ENCODE results near the gene ITGB2. TPM values are rescaled to one million over a fixed set of nuclear protein-coding genes. Genes with fewer than 3 reads are reported as not detected.
A peak's percentile ranks its signal among the peaks of the same experiment; 100 is the strongest.

Gene ITGB2
- total RNA-seq, 1 experiment from 2014 or later: 1.5 TPM

DNA sequence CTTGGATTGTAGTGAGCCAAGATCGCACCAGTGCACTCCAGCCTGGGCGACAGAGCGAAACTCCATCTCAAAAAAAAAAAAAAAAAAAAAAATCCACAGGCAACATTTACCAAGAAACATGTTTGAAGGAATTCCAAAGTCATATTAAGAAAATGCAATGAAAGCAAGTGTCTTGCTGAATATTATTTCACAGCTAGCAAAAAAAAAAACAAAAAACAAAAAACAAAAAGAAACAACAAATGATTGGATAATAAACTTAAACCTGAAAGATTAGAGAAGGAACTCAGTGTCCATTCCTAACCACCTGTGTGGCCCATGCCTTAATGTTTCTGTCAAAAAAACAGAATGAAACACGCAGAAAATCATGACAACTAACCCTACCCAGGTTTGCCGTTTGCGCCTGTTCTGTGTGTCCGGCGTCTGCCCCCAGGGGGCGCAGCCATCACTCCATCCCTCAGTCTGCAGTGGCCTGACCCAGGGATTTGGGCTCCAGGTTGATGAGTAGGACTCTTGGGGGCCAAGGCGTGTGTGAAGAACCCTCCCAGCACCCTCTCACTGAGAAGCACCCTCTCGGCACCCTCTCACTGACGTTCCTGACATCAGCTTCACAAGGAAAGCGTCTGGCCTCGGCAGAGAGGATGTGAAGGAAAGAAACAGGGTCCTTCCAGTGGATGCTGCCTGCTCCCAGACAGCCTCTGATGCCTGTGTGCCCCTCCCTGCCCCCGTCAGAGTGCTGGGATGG lies 28.0 kb downstream of the ITGB2 start:
- RAD21 ChIA-PET (ENCODE audit: low non-redundant PET in 1 of 2, low total read pairs in 2 of 2, uncharacterized antibody in 2 of 2, unreplicated experiment in 2 of 2): interaction anchor here in 1 of 2 experiments (0.6 kb wide), 1 partner anchor 202 kb away, joined by 3 read pairs; no protein-coding TSS in a partner anchor
- Histone ChIP-seq H3K9ac (ENCODE audit: low read length) (no peak overlapping the region), H3K27ac (ENCODE audit: low read depth, low read length) (no peak overlapping the region), H3K9me3 (ENCODE audit: control insufficient read depth in 1 of 2, insufficient read depth in 1 of 2, low read depth in 1 of 2, low read length in 2 of 2) (no peaks in the 10 kb centered on the region), H3K4me1 (ENCODE audit: control insufficient read depth in 1 of 2, insufficient read depth in 2 of 2, low read length in 2 of 2) (no peaks in the 10 kb centered on the region; a peak in 1 of 4 replicates), H3K36me3 (ENCODE audit: control insufficient read depth in 1 of 2, insufficient read depth in 2 of 2, low read length in 2 of 2) (no peaks in the 10 kb centered on the region), H3K27me3 (ENCODE audit: insufficient read depth, low read length) (no peaks in the 10 kb centered on the region), H4K20me1 (ENCODE audit: insufficient read depth) (no peaks in the 10 kb centered on the region), H3K79me2 (ENCODE audit: insufficient read depth, low read length) (no peaks in the 10 kb centered on the region), H2AFZ (ENCODE audit: low read depth, low read length, poor library complexity, severe bottlenecking) (no peak overlapping the region), H3K4me3 (replicated peaks in 1 of 2; ENCODE audit: low read depth in 1 of 2, low read length in 2 of 2) (no peak overlapping the region), H3K9me2 (ENCODE audit: insufficient read depth) (no peaks in the 10 kb centered on the region), H3K4me2 (ENCODE audit: low read length) (no peak overlapping the region)
- DNase-seq (ENCODE audit: low read depth, low spot score) (peak; percentile 26), ATAC-seq (peak; percentile 89)
- intact Hi-C loops (cut with micrococcal nuclease): loop anchor here (5.0 kb wide), 1 partner anchor 35 kb away; no protein-coding TSS in a partner anchor
- TF ChIP-seq EGR1 (IDR thresholded peaks at IDR 0.05; ENCODE audit: low read depth) (no peak), CEBPB (IDR thresholded peaks at IDR 0.05; ENCODE audit: low read depth) (no peak), RAD21 (IDR thresholded peaks at IDR 0.05; ENCODE audit: low read depth) (peak; percentile 77), REST (IDR thresholded peaks at IDR 0.05; ENCODE audit: low read depth) (no peak), POLR2AphosphoS5 (IDR thresholded peaks at IDR 0.05; ENCODE audit: low read depth, low read length) (no peak), SRF (IDR thresholded peaks at IDR 0.05; ENCODE audit: low read depth) (no peak), TCF7L2 (IDR thresholded peaks at IDR 0.05; ENCODE audit: borderline replicate concordance, extremely low read depth, insufficient read depth, insufficient read length) (no peak), ELF1 (IDR thresholded peaks at IDR 0.05; ENCODE audit: borderline replicate concordance, low read depth) (no peak), FOSL1 (IDR thresholded peaks at IDR 0.05; ENCODE audit: low read depth) (no peak), EZH2 (IDR thresholded peaks at IDR 0.05) (no peak), SIN3A (IDR thresholded peaks at IDR 0.05; ENCODE audit: low read depth) (no peak), JUND (IDR thresholded peaks at IDR 0.05) (no peak), SP1 (IDR thresholded peaks at IDR 0.05; ENCODE audit: low read depth) (no peak), ZBTB33 (IDR thresholded peaks at IDR 0.05; ENCODE audit: extremely low read depth, insufficient replicate concordance, low read length) (no peak)
- TF ChIP-seq, protein P1, sequence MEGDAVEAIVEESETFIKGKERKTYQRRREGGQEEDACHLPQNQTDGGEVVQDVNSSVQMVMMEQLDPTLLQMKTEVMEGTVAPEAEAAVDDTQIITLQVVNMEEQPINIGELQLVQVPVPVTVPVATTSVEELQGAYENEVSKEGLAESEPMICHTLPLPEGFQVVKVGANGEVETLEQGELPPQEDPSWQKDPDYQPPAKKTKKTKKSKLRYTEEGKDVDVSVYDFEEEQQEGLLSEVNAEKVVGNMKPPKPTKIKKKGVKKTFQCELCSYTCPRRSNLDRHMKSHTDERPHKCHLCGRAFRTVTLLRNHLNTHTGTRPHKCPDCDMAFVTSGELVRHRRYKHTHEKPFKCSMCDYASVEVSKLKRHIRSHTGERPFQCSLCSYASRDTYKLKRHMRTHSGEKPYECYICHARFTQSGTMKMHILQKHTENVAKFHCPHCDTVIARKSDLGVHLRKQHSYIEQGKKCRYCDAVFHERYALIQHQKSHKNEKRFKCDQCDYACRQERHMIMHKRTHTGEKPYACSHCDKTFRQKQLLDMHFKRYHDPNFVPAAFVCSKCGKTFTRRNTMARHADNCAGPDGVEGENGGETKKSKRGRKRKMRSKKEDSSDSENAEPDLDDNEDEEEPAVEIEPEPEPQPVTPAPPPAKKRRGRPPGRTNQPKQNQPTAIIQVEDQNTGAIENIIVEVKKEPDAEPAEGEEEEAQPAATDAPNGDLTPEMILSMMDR (IDR thresholded peaks at IDR 0.05 in 2 of 3, conservative IDR thresholded peaks at IDR 0.05 in 1 of 3; ENCODE audit: borderline replicate concordance in 1 of 3, insufficient read depth in 1 of 3, low read depth in 2 of 3, low read length in 2 of 3): peak; percentile 76 to 94 (median 90)
- POLR2A ChIA-PET: no interaction called here
- no TSS peak for BruUV-seq (replicated peaks)
- CTCF ChIA-PET: interaction anchor here (0.6 to 2.3 kb wide), 12 partner anchors 14 to 248 kb away, joined by 3 to 22 read pairs (median 4); partner anchors contain the start of genes PTTG1IP and UBE2G2
